HepG2 (cell line): ENCODE results near the gene ZNF544. TPM values are rescaled to one million over a fixed set of nuclear protein-coding genes. Genes with fewer than 3 reads are reported as not detected.
A peak's percentile ranks its signal among the peaks of the same experiment; 100 is the strongest.

Source experiments
- ATAC-seq: fragments of 200-7000 bp; cut with Tn5 transposase; 3 replicates; pipeline ENCODE4 v1.9.1; 2020; ENCODE audit warnings: mild to moderate bottlenecking, moderate library complexity
- BruUV-seq: library from RNA; stranded (reverse); fragments of 400-500 nt; replicated peaks from 2 replicates; lab custom pipeline; 2021; lab: Mats Ljungman, UMichigan
- CTCF ChIA-PET: fragments of 300-600 bp; formaldehyde crosslinking; extraction: SDS; loops from one replicate; lab custom pipeline; 2021; ENCODE audit warnings: low total read pairs, inconsistent platforms, low intra/inter-chr PET ratio; lab: Yijun Ruan, JAX
- POLR2A ChIA-PET: fragments of 350-600 bp; sonication (Branson Sonifier 250); formaldehyde crosslinking; loops from one replicate; lab custom pipeline; 2020; ENCODE audit warnings: antibody characterized with exemption, inconsistent platforms; lab: Yijun Ruan, JAX
- DNase-seq: peaks from one replicate; pipeline ENCODE4 v3.0.0-alpha.2; 2015; ENCODE audit warnings: low spot score
- FAIRE-seq: peaks from 3 replicates; lab custom pipeline; 2011; peaks lifted over from hg19 to GRCh38; lab: Jason Lieb, UNC
- H2AFZ ChIP-seq: one replicate; pipeline ENCODE4 v1.6.1; 2011; ENCODE audit warnings: low read length, inconsistent platforms
- H3K27ac ChIP-seq: fragments of 300-600 bp; 3 replicates; pipeline ENCODE4 v1.8.0; 2011; ENCODE audit warnings: mixed run types, mild to moderate bottlenecking, mixed read lengths, low read length, inconsistent platforms; ENCODE audit not compliant: insufficient read depth; ENCODE audit errors: extremely low read length
- H3K27me3 ChIP-seq, 2 experiments: fragments of 200-600 bp in 1 of 2; 2 replicates in 1 of 2; 3 replicates in 1 of 2; pipeline versions ENCODE4 v1.6.0 to v1.8.0; 2011; ENCODE audit warnings: low read length in 2 of 2, mild to moderate bottlenecking in 2 of 2, moderate library complexity in 2 of 2, inconsistent platforms in 1 of 2; ENCODE audit not compliant: insufficient read depth in 2 of 2, control insufficient read depth in 1 of 2
- H3K36me3 ChIP-seq, 2 experiments: fragments of 200-600 bp in 1 of 2; replicated peaks in 1 of 2; 2 replicates in 1 of 2; 3 replicates in 1 of 2; pipeline versions ENCODE4 v1.5.1 to v1.8.0; 2011; ENCODE audit warnings: low read length in 2 of 2, inconsistent platforms in 1 of 2; ENCODE audit not compliant: insufficient read depth in 2 of 2, control insufficient read depth in 1 of 2
- H3K4me1 ChIP-seq: 2 replicates; pipeline ENCODE4 v1.5.1; 2012; ENCODE audit warnings: low read length, inconsistent platforms; ENCODE audit not compliant: insufficient read depth
- H3K4me2 ChIP-seq: 2 replicates; pipeline ENCODE4 v1.6.0; 2011; ENCODE audit warnings: low read depth, low read length, inconsistent platforms
- H3K4me3 ChIP-seq, 3 experiments: fragments of 200-600 bp in 1 of 3; sonication (generic), shearing (Covaris generic) in 1 of 3; replicated peaks in 1 of 3; 2 replicates each; pipeline ENCODE4 v1.5.1; 2011 to 2016; ENCODE audit warnings: low read length in 3 of 3, inconsistent platforms in 2 of 3, low read depth in 2 of 3, mild to moderate bottlenecking in 2 of 3, control low read depth in 1 of 3, mixed read lengths in 1 of 3; ENCODE audit not compliant: insufficient read depth in 1 of 3
- H3K79me2 ChIP-seq: one replicate; pipeline ENCODE4 v1.6.1; 2011; ENCODE audit warnings: low read length, inconsistent platforms; ENCODE audit not compliant: insufficient read depth
- H3K9ac ChIP-seq: 2 replicates; pipeline ENCODE4 v1.6.0; 2011; ENCODE audit warnings: mild to moderate bottlenecking, low read depth, low read length, inconsistent platforms; ENCODE audit not compliant: insufficient read depth
- H3K9me3 ChIP-seq: 2 replicates; pipeline ENCODE4 v1.5.1; 2012; ENCODE audit warnings: mild to moderate bottlenecking, low read length
- H4K20me1 ChIP-seq: 2 replicates; pipeline ENCODE4 v1.6.0; 2011; ENCODE audit warnings: inconsistent platforms, mild to moderate bottlenecking, low read length, moderate library complexity; ENCODE audit not compliant: insufficient read depth
- ELF4 ChIP-seq: sonication (generic); formaldehyde crosslinking; IDR thresholded peaks from 2 replicates; pipeline ENCODE4 v1.5.0; 2020; ENCODE audit warnings: missing genetic modification reagents, mild to moderate bottlenecking, moderate library complexity, borderline replicate concordance
- NFE2 ChIP-seq: sonication (generic); formaldehyde crosslinking; IDR thresholded peaks from 2 replicates; pipeline ENCODE4 v1.4.0; 2020; ENCODE audit warnings: missing genetic modification reagents
- PHF21A ChIP-seq: sonication (generic); formaldehyde crosslinking; IDR thresholded peaks from 2 replicates; pipeline ENCODE4 v1.5.0; 2020; ENCODE audit warnings: mild to moderate bottlenecking, missing genetic modification reagents
- PITX1 ChIP-seq: sonication (generic); formaldehyde crosslinking; IDR thresholded peaks from 2 replicates; pipeline ENCODE4 v1.5.1; 2020; ENCODE audit warnings: mild to moderate bottlenecking, missing genetic modification reagents
- SNAI1 ChIP-seq: sonication (generic); formaldehyde crosslinking; IDR thresholded peaks from 2 replicates; pipeline ENCODE4 v1.5.0; 2020; ENCODE audit warnings: mild to moderate bottlenecking, missing genetic modification reagents, borderline replicate concordance
- U2AF1 ChIP-seq: fragments of 200-400 bp; formaldehyde crosslinking; optimal IDR thresholded peaks from 2 replicates; pipeline ENCODE3; 2017; ENCODE audit warnings: mild to moderate bottlenecking, low read depth, low read length
- ZBTB3 ChIP-seq: sonication (generic); formaldehyde crosslinking; IDR thresholded peaks from 2 replicates; pipeline ENCODE4 v1.4.0; 2020; ENCODE audit warnings: low read depth, mild to moderate bottlenecking, moderate library complexity, missing genetic modification reagents, borderline replicate concordance
- ZNF569 ChIP-seq: sonication (generic); formaldehyde crosslinking; IDR thresholded peaks from 2 replicates; pipeline ENCODE4 v1.5.0; 2020; ENCODE audit warnings: mild to moderate bottlenecking, missing genetic modification reagents, moderate library complexity, borderline replicate concordance
- ZNF607 ChIP-seq: sonication (generic); formaldehyde crosslinking; IDR thresholded peaks from 2 replicates; pipeline ENCODE4 v1.5.1; 2020; ENCODE audit warnings: missing genetic modification reagents, mild to moderate bottlenecking, borderline replicate concordance
- ZNF703 ChIP-seq: sonication (generic); formaldehyde crosslinking; IDR thresholded peaks from 2 replicates; pipeline ENCODE4 v1.5.1; 2020; ENCODE audit warnings: missing genetic modification reagents, mild to moderate bottlenecking, moderate library complexity, borderline replicate concordance
- WGBS: methylation state at CpG from one replicate; pipeline ENCODE4 v1.1.6; 2017; ENCODE audit warnings: low lambda C conversion rate; 5-methylcytosine and 5-hydroxymethylcytosine counted together
- in situ Hi-C: cut with HindIII; loops from 2 replicates; pipeline ENCODE4 v1.10.0; 2017; ENCODE audit warnings: low pct_unique_long_range_greater_than_20kb; ENCODE audit not compliant: extremely low pct_ligation_motif_present
- intact Hi-C: fragments of 100-400 bp; cut with micrococcal nuclease; formaldehyde crosslinking; loops from one replicate; pipeline ENCODE4 v1.10.0; 2022; ENCODE audit not compliant: unreplicated experiment
- polyA plus RNA-seq, 8 experiments: library from polyadenylated mRNA; depleted of rRNA in 3 of 8; stranded (reverse) in 7 of 8; unstranded in 1 of 8; fragments of >200 nt; fragmentation: Illumina TruSeq in 4 of 8; extraction: Trizol in 4 of 8; gene quantifications; 2 replicates each; pipeline versions ENCODE4 v1.2.1 to v1.2.3, GENCODE V29; 2011 to 2016; ENCODE audit warnings: low read depth in 4 of 8, missing spikeins in 1 of 8, mixed read lengths in 1 of 8; ENCODE audit not compliant: insufficient read depth in 1 of 8
- total RNA-seq, 5 experiments: library from RNA; depleted of rRNA; stranded (reverse); fragments of >200 nt; fragmentation: Illumina TruSeq; extraction: Trizol; gene quantifications; 2 replicates each; pipeline ENCODE4 v1.2.3, GENCODE V29; 2016; ENCODE audit warnings: low read depth in 1 of 5
- TF ChIP-seq, protein P1 (sequence below), 2 experiments: sonication (generic) in 1 of 2; formaldehyde crosslinking in 1 of 2; IDR thresholded peaks; 2 replicates each; pipeline versions ENCODE4 v1.4.0 to v1.6.1; 2016 to 2020; ENCODE audit warnings: borderline replicate concordance in 1 of 2, low read depth in 1 of 2, mild to moderate bottlenecking in 1 of 2, missing genetic modification reagents in 1 of 2
- TF ChIP-seq, protein P2 (sequence below), 2 experiments: sonication (generic) in 1 of 2; formaldehyde crosslinking in 1 of 2; IDR thresholded peaks; 2 replicates each; pipeline versions ENCODE4 v1.5.1 to v1.6.1; 2011 to 2020; ENCODE audit warnings: borderline replicate concordance in 1 of 2, low read depth in 1 of 2, low read length in 1 of 2, mild to moderate bottlenecking in 1 of 2, missing genetic modification reagents in 1 of 2, moderate library complexity in 1 of 2
- TF ChIP-seq, protein P3 (sequence below): sonication (generic); formaldehyde crosslinking; IDR thresholded peaks from 2 replicates; pipeline ENCODE4 v1.4.0; 2020; ENCODE audit warnings: missing genetic modification reagents

ZNF544 gene
- total and polyA plus RNA-seq, 2 of the 13 experiments (the other 11 are each of a cell fraction or from before 2014, with no cell fraction given) = 13.1 to 17.0 TPM

DNA sequence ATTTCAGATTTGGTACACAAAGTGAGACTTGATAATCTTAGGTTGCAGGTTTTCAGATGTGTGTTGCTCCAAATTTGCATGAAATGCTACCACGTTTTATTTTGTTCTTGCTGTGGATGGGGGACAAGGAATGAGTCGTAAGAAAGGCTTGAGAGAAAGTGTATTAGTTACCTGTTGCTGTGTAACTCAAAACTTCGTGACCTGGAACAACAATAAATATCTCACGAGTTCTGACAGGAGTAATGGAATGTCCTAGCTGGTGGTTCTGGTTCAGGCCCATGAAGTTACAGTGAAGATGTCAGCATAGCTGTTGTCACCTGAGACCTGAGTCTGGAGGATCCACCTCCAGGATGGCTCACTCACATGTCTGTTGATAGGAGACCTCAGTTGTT is 51.2 kb downstream of the ZNF544 start:
- H4K20me1 ChIP-seq = no peaks in the 10 kb centered on the region
- POLR2A ChIA-PET = interaction anchor here (0.7 to 1.2 kb wide), 3 partner anchors 47 to 277 kb away, joined by 3 to 4 read pairs (median 3); partner anchors contain the start of genes ZNF606 and ZSCAN22
- peak overlapping the region; percentile 85 to 96 (median 96) for H3K4me3 ChIP-seq
- DNase-seq (no peak), ATAC-seq (no peak), FAIRE-seq (no peak)
- peaks cover 56% of the 10 kb centered on the region for H3K79me2 ChIP-seq
- H3K36me3 ChIP-seq = peaks cover 5 to 6% of the 10 kb centered on the region in 2 experiments; a peak in 4 of 5 replicates
- peak overlapping the region; percentile 93 for H3K9ac ChIP-seq
- H3K27ac ChIP-seq = no peak overlapping the region
- intact Hi-C loops (no loop called here), in situ Hi-C loops (no loop called here)
- 86% methylated on average over 4 of the region's 4 CpGs for WGBS
- peaks cover 37% of the 10 kb centered on the region for H3K4me1 ChIP-seq
- no TSS peak for BruUV-seq
- peak overlapping the region; percentile 95 for H3K4me2 ChIP-seq
- no peaks in the 10 kb centered on the region; a peak in 1 of 5 replicates for H3K27me3 ChIP-seq
- no peak overlapping the region for H2AFZ ChIP-seq
- H3K9me3 ChIP-seq = no peaks in the 10 kb centered on the region; the same call in 1 of the 2 replicates
- CTCF ChIA-PET = no interaction called here
- TF ChIP-seq PITX1 (CRISPR knock-in tag) (no peak), ZNF569 (CRISPR knock-in tag) (no peak), NFE2 (no peak), ZBTB3 (CRISPR knock-in tag) (no peak), SNAI1 (no peak), PHF21A (no peak), ZNF703 (CRISPR knock-in tag) (no peak), U2AF1 (no peak), ELF4 (no peak), ZNF607 (CRISPR knock-in tag) (no peak)
- TF ChIP-seq, protein P1, sequence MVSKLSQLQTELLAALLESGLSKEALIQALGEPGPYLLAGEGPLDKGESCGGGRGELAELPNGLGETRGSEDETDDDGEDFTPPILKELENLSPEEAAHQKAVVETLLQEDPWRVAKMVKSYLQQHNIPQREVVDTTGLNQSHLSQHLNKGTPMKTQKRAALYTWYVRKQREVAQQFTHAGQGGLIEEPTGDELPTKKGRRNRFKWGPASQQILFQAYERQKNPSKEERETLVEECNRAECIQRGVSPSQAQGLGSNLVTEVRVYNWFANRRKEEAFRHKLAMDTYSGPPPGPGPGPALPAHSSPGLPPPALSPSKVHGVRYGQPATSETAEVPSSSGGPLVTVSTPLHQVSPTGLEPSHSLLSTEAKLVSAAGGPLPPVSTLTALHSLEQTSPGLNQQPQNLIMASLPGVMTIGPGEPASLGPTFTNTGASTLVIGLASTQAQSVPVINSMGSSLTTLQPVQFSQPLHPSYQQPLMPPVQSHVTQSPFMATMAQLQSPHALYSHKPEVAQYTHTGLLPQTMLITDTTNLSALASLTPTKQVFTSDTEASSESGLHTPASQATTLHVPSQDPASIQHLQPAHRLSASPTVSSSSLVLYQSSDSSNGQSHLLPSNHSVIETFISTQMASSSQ (IDR thresholded peaks at IDR 0.05; ENCODE audit: low read depth) = no peak
- TF ChIP-seq, protein P1 (CRISPR knock-in tag; IDR thresholded peaks at IDR 0.05; ENCODE audit: borderline replicate concordance) = no peak
- TF ChIP-seq, protein P2, sequence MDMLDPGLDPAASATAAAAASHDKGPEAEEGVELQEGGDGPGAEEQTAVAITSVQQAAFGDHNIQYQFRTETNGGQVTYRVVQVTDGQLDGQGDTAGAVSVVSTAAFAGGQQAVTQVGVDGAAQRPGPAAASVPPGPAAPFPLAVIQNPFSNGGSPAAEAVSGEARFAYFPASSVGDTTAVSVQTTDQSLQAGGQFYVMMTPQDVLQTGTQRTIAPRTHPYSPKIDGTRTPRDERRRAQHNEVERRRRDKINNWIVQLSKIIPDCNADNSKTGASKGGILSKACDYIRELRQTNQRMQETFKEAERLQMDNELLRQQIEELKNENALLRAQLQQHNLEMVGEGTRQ (IDR thresholded peaks at IDR 0.05; ENCODE audit: low read depth, low read length) = no peak
- TF ChIP-seq, protein P2 (CRISPR knock-in tag; IDR thresholded peaks at IDR 0.05; ENCODE audit: borderline replicate concordance) = no peak
- TF ChIP-seq, protein P3, sequence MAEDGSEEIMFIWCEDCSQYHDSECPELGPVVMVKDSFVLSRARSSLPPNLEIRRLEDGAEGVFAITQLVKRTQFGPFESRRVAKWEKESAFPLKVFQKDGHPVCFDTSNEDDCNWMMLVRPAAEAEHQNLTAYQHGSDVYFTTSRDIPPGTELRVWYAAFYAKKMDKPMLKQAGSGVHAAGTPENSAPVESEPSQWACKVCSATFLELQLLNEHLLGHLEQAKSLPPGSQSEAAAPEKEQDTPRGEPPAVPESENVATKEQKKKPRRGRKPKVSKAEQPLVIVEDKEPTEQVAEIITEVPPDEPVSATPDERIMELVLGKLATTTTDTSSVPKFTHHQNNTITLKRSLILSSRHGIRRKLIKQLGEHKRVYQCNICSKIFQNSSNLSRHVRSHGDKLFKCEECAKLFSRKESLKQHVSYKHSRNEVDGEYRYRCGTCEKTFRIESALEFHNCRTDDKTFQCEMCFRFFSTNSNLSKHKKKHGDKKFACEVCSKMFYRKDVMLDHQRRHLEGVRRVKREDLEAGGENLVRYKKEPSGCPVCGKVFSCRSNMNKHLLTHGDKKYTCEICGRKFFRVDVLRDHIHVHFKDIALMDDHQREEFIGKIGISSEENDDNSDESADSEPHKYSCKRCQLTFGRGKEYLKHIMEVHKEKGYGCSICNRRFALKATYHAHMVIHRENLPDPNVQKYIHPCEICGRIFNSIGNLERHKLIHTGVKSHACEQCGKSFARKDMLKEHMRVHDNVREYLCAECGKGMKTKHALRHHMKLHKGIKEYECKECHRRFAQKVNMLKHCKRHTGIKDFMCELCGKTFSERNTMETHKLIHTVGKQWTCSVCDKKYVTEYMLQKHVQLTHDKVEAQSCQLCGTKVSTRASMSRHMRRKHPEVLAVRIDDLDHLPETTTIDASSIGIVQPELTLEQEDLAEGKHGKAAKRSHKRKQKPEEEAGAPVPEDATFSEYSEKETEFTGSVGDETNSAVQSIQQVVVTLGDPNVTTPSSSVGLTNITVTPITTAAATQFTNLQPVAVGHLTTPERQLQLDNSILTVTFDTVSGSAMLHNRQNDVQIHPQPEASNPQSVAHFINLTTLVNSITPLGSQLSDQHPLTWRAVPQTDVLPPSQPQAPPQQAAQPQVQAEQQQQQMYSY (CRISPR knock-in tag) = no peak
